Activated CD8-positive, alpha-beta memory T cell treated with anti-CD3 and anti-CD28 coated beads, Interleukin-2, amount 50 U/mL, for 48 hours (primary cell): ENCODE results near the gene CACNA1I.

Source experiments
- DNase-seq: peaks from one replicate; pipeline ENCODE4 v3.0.0-alpha.2; 2020

CACNA1I gene

DNA sequence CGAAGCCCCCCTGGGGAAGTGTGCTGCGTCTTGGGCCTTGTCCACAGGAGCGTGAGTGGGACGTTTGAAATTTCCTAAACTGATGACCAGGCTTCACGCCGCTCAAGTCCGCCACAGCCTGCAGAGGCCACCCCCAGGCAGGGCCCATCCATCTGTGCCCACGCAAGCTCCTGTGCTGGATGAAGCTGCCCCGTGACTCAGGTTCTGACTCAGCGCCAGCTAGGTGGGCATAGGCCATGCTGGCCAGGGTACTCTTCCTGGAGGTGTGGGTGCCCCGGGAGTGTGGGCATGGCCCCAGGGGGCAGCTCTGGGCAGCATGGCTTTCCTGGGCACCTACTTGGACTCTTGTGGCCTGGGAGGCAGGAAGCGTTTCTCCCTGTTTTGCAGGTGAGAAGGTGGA lies 134.8 kb downstream of the CACNA1I start:
- no peak for DNase-seq

DNA sequence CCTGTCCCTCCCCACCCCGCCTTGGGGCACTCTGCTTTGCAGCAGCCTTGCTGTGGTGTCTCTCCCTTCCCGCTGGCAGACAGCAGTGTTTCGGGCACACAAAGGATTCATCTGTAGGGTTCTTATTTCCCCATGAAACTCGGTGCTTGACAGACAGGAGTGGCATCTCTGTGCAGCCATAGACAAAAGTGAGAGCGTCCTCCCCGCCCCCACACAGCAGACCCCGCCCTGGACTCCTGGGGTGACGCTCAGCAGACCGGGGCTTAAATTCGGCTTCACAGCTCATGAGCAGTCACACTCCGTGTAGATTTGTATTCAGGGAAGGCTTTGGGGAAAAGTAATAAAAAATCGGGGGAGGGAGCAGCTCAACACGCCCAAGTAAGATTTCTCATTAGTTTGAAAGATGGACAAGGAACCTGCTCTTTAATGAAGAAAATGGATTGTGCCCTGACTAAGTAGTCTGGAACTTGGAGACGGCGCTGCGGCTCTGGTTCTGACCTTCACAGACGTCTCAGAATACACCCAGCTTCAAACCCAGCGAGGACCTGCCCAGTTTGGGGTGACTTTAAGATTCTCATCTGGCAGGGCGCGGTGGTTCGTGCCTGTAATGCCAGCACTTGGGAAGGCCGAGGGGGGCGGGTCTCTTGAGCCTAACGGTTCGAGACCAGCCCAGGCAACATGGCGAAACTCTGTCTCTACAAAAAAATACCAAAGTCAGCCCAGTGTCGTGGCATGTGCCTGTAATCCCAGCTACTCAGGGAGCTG lies 136.0 kb downstream of the CACNA1I start:
- DNase-seq, result no peak

DNA sequence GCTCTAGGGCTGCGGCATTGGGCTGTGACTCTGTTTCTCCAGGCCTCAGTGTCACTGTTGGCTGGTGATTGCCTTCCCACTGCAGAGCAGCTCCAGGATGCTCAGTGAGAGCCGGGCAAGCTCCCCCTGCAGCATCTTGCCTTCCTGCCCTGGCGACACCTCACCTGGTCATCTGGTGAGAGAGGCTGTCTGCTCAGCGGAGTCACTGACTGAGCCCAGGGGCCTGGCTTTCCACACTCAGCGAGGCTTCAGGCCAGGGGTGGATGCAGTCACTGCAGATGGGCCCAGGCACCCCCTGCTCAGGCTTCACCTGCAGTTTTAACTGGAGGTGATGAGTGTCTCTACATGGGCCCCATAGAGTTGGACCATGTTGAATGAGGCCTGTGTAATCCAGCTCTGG lies 136.8 kb downstream of the CACNA1I start:
- DNase-seq, result no peak

DNA sequence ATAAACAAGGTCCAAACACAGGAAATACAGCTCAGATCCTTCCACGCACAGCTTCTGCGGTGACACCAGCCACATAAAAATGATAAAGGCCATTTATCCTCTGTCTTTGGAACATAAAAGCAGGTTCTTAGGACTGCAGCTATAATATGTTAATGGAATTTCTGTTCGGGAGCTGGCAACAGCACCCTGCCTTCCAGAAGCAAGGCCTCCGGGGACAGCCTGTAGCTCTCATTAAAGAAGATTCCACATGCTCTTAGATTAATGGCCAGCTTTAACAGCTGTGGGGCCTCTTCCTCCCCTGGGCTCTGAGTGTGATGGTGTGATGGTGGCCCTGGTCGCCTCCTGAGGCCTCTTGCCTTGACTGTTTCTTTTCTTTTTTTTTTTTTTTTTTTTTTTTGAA lies 137.3 kb downstream of the CACNA1I start:
- DNase-seq, result no peak

DNA sequence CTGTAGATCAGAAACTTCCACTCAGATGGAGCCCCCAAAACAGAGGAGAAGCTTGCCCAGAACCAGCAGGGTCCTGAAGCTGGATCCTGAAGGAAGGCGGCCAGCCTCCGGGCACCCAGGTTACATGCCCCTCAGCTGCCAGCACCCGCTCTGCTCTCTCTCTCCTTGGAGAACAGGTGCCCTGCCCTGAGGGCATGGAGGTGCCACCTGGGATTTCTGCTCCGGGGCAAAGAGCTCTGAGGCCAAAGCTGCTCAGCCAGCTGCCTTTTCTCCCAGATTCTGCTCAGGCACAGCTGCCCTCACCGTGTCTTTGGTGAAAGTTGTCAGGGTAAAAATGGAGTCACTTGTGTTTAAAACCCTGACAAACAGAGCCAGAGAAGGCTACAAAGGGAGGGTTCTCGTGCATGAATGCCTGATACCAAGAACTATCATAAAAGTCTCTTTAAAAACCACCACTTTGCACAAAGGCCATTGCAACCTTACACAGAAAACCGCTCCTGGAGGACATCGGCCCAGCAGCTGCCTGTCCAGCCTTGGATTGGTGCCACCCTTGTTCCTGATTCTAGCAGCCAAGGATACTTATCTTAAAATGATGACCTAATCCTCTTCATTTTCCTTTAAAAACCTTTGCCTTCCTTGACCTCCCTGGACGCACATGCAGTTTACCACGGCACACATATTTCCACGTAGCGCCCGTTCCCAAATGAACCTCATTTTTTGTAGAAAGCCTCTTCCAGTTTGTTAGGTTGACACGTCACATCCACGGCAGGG lies 140.0 kb downstream of the CACNA1I start:
- no peak for DNase-seq

DNA sequence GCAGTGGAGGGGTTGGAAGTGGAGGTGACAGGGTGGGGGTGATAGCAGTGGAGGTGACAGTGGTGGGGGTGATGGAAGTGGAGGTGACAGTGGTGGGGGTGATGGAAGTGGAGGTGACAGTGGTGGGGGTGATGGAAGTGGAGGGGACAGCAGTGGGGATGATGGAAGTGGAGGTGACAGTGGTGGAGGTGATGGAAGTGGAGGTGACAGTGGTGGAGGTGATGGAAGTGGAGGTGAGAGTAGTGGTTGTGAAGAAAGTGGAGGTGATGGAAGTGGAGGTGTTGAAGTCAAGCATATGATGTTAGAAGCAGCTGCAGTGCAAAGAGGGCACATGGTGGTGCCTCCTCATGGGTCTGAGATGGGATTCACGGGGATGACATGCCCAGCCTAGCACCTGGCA lies 141.5 kb downstream of the CACNA1I start:
- no peak for DNase-seq

DNA sequence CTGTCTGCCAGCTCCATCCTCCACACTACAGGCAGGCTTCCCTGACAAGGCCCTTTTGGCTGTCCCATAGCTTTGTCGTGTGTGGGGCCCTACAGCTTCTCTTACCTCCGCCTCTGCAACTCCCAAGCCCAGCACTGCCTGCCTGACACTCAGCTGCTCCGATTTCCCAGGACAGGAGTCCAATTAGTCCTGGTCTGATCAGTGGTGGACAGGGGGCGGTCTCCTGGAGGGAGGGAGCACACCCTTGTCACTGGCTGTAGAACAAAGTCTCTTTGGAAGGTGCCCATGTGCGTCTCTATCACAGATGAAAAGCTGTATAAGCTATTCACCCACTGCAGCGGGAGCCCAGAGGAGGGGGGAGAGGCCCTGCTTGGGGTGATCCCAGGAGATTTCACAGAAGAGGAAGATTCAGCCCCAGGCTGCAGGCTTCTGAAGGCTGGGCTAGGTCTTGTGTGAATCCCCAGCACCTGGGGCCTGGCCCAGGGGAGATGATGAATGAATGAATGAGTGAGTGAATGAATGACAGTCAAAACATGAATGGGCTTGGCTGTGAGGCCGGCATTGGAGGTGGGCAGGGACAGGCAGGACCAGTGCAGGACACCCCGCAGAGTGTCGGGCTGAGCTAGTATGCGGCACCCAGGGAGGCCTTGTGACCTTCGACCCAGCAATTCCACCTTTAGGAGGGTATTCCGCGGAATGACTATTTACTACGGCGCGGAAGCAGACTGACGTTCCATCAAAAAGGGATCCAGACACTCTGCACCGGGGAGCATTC lies 142.4 kb downstream of the CACNA1I start:
- DNase-seq, result no peak

DNA sequence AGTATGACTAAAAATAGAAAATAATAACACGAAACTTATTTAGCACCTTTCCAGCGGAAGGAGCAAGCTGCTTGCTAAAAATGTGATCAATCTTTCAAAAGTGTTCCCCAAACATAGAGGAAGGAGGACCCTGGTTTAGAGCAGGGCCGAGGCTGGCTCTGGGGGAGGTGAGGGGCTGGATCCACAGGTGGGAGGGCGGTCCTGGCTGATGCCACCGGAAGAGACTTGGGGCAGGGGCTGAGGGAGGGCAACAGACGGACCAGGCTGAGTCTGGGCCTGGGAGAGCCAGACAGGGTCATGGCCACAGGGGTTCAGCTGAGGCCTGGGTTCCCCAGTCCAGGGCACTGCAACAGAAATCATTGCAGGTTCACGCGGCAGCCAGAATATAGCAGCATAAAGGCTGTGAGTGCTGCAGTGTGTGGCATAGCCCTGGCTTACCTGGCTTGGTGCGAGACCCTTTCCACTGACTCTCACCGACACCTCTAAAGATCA lies 143.3 kb downstream of the CACNA1I start:
- no peak for DNase-seq

DNA sequence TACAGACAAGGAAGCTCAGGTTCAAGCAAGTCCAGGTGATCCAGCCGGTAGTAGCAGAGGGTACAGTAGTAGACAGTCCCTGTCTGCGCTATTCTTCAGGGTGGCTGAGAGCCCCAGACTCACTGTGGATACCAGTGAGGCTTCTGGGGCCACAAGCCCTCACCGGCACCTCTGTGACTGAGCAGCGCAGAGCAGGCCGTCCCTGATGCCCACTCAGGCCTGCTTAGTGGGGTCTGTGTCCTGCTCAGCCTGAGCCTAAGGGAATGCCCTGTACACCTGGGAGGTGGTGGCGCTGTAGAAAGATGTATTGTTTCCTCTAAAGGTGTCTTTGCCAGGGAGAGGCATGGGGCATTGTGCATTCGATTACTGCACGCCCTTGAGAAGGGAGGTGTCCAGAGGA lies 143.8 kb downstream of the CACNA1I start:
- DNase-seq, result no peak

DNA sequence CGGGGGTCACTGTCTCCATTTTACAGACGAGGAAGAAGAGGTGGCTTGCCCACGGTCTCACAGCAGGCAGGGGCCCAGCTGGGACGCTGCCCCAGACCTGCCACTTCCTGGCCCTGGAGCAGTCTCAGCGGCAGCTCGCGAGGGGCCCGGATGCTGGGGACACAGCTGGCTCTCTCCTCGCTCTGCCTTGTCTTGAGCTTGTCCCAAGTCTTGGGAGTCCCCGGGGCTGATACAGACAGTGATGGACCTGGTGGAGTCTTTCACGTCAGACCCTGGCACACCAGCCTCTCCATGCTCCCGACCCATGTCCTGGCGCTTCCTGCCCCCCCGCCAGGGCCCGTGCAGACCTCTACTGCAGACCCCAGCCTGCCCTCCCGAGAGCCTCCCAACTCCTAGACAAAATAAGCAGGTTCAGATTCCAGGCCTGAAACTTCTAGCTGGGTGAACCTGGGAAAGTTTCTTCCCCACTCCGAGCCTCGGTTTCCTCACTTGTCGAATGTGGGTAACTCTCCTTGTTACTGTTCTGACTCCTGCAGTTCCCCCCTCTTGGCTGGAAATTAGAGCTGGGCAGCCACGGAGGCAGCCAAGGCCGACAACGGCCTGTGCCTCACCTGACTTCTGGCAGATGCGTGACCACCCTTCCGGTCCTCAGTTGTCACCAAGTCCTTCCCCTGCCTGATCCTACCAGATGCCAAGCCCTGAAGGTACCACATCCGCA lies 145.4 kb downstream of the CACNA1I start:
- DNase-seq, result no peak

DNA sequence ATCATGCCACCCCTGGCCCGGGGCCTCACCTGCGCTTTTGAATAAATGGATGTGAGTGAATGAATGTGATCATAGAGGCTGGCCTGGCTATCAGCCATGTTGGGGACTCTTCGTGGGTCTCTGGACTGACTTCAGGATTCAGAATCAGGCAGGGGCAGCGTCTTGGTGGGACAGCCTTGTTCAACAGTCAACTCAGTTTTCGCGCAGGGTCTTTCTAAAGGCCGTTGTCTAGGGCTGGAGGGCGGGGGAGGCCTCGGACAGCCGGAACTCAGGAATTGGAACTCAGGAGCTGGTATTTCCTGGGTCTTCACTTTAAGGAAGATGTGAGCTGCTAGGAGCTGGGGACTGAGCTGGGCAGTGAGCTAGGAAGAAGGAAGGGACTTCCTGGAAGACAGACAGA lies 146.0 kb downstream of the CACNA1I start:
- DNase-seq, result no peak

DNA sequence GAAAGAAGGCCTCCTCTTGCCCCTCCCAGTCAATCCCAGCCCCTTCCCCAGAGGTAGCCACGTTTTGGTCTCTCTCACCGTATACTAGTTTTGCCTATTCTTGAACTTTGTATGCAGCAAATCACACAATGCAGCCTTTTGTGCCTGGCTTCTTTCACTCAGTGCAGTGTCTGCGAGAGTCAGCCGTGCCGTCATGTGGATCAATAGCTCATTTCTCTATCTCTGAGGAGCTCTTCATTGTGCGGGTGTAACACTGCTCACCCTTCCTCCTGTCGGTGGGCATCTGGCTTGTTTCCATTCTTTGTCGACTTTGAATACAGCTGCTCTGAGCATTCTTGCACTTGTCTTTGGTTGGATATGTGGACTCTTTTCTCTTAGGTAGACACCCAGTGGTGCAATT lies 146.5 kb downstream of the CACNA1I start:
- no peak for DNase-seq

DNA sequence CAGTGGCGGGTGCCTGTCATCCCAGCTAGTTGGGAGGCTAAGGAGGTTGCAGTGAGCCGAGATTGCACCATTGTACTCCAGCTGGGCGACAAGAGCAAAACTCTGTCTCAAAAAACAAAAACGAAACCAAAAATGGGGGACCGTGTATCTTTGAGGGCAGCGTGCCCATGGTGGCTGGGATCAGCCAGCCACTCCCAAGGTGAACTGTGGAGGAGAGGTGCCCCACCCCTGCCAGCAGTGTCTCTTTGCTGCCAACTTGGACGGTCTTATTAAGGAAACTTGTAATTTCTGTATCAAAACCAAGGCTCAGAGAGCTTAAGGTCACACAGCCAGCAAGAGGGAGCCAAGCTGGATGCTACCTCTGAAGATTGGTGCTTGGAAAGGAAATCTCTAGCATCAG lies 147.7 kb downstream of the CACNA1I start:
- no peak for DNase-seq

DNA sequence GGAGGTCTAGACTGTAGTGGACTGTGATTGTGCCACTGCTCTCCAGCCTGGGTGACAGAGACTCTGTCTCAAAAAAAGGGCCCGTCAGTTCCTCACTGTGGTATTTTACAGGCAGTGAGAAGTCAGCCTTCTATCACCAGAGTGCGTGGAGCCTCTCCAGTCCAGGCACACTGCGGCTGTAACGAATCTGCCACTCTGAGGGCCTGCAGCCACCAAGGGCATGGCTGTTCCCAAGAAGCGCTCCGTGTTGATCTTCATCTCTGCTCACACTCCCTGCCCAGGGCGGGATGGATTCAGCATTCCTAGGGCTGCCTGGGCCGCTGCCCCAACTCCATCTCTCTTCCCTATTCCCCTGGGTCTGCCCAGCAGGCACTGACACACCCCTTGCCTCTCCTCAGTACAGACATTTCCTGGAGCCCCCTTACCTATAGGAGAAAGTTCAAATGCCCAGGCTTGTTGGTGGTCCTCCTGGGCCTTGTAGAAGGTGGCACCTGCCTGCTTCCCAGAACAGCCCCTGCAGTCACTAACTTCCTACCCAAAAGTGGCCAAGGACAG lies 148.4 kb downstream of the CACNA1I start:
- no peak for DNase-seq

DNA sequence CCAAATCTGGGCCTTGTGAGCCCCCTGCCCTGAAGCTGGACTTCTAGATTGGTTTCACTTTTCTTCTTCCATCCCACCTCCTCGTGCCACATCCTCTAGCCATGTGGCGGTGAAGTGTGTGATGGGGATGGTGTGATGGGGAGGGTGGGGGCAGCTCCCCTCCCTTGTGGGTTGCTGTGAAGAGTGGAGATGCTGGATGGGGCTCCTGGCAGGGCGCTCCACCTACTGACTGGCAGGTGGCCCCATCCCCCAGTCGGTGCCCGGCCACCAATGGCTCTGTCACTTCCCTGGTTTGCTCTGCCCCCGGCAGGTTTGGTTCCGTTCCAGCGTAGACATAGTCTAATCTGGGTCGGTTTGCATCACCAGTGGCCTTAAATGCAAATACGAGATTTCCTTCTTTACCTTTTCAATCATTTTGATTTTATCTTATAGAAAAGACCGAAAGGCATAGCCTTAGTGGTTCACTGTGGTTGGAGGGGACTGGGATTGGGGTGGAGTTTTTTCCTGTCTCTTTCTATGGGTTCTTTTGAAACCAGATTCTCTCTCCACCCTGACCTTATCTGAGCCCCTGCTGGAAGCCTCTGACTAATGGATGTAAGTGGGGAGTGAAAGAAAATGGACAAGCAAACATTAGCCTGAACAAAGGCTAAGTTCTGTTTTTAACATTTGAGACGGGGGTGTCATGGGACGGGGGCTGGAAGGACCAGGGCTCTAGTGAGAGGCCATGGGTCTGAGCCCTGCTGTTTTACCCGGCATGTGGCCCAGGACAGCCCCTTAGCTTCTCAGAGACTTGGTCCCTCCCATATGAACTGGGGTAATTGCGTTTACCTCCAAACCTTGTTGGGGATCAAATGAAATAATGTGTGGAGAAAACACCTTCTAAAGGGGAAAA lies 149.3 kb downstream of the CACNA1I start:
- no peak for DNase-seq

DNA sequence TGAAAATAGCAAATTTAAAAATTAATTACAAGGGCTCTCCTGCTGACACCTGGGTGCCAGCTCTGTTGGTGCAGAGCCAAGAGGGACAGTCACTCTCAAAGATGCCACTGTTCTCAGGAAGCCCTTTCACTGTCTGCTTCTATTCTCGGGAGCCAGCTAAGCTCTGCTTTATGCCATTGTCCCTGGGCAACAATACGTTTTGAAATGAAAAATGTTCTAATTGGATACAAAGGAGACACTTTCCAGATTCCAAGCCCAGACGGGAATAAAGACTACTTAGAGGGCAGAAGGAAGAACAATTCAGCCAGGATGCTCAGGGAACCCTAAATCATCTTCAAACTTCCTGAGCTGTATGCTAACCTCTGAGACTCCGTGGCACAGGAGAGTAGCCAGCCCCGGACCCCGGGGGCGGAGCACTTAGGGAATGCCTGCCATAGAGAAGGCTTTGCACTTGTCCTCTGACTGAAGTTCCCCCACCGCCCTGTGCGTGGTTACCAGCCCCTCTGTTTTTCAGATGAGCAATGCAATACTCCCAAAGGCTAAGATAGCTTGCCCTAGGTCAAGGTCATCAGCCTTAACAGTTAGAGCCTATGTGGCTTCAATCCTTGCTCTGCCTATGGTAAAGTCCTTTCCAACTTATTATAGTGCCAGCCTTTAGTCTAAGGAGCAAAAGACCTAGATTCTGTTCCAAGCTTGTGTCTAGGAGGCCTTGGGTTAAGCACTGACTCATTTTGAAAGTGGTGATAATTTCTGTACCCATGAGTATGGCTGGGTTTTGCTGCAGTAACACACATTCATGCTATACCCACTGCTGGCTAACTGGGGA lies 150.9 kb downstream of the CACNA1I start:
- DNase-seq, result peak; percentile 42

DNA sequence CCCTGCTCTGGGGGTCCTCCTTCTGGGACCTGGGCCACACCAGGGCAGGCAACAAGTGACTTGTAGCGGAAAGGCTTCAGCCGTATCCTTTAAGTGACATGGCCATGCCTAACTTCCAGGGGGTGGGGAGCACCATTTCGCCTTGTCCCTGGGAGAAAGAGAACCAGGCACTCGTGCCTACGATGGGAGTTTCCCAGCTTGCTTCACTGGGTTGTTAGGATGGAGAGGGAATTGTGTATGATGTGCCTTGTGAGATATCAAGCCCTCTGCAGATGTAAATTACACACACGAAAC lies 151.4 kb downstream of the CACNA1I start:
- DNase-seq, result peak; percentile 34

DNA sequence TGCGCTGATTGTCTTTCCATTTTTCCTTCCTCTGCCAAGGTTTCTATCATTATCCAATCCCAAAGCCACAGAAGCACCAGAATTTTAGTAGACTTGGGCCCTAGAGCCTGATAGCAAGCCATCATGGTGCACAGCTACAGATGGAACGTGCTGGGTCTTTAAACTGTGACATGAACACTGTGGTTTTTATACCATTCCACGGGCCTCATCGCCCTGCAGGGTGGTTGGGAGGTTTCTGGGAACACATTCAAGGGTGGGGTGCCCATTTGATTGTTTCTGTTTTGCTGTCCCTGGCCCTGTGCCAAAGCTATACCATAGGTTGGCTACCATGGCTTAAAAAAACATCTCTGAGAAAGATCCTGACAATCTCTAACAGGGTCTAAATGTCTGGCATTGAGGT lies 151.9 kb downstream of the CACNA1I start:
- DNase-seq, result no peak

DNA sequence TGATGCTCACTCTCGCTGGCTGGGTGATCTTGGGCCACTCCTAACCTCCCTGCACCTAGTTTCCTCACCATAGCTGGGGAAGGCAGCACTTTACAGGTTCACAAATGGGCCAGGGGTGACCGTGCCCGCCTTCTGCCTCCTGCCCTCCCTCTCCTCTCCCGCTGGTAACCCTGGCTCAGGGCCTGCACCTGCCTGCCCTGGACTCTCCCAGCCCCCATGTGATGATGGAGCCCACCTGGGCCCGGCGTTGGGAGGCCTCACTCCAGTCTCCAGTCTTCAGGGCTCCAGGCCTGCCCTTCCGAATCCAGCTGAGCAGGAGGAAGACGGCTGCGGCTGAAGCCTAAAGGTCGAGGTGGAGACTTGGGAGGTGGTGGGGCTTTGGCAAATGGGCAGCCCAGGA lies 152.9 kb downstream of the CACNA1I start:
- no peak for DNase-seq

DNA sequence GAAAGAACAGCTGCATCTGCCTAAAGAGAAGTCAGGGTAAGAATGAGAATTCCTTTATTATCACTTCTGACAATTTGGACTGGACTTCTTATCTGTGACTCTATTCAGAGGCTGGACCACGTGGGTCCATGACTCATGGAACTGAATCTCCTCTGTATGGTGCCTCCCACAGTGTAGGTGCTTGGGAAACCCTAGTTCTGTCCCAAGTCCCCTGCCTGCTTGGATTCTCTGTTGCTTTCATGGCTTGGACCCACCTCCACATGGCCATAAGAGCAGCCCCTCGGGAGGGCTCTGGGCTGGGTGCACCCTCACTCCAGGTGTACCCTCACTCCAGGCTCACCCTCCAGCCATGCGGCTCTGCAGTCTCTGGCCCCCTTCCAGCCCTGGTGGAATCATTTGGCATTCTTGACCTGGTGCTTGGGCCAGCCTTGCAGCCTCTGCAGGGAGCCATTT lies 153.4 kb downstream of the CACNA1I start:
- peak; percentile 23 for DNase-seq

DNA sequence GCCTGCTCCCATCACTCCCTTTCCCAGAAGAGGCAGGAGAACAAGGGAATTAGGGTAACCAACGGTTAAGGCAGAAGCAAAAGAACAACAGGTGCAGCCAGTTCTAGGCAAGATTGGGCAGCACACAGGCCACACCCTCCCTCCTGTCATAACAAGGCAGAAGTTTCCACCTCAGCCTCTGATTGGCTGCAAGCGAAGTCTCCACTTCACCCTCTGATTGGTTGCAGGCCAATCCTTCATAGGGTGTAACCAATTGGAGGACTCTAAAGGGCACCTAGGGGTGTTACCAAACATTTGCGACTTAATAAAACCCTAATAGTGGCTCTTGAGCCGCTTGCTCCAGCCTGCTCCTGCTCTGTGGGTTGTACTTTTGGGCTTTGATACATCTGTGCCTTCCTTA lies 153.8 kb downstream of the CACNA1I start:
- DNase-seq, result peak; percentile 35
